GM18520 (cell line): Measurements from ENCODE around the gene CEP89.
"Not testable (repeated sequence)": the region's sequence is repeated elsewhere in the genome, so short reads cannot be mapped to it uniquely, and the experiment has no call there.

ENCODE experiments used
- ATAC-seq: cut with Tn5 transposase; IDR thresholded peaks from one replicate; pipeline ENCODE4 v1.9.1; 2021; ENCODE audit not compliant: unreplicated experiment

Gene CEP89

GRCh38 chr19:32848035-32848434, 123.7 kb downstream of the CEP89 start:
- not testable (repeated sequence) for ATAC-seq

- no peak for ATAC-seq
Observed at GRCh38 chr19:32843716-32844245, 128.0 kb downstream of the CEP89 start.

GRCh38 chr19:32842061-32842460, 129.7 kb downstream of the CEP89 start:
- no peak for ATAC-seq

- ATAC-seq = no peak
Observed at GRCh38 chr19:32837531-32837930, 134.2 kb downstream of the CEP89 start.

GRCh38 chr19:32833388-32833787, 138.4 kb downstream of the CEP89 start:
- not testable (repeated sequence) for ATAC-seq

- not testable (repeated sequence) for ATAC-seq
Observed at GRCh38 chr19:32832825-32833224, 138.9 kb downstream of the CEP89 start.

- not testable (repeated sequence) for ATAC-seq
Observed at GRCh38 chr19:32832094-32832493, 139.7 kb downstream of the CEP89 start.

GRCh38 chr19:32831611-32832010, 140.1 kb downstream of the CEP89 start:
- ATAC-seq = no peak

GRCh38 chr19:32830231-32831014, 141.3 kb downstream of the CEP89 start:
- ATAC-seq = no peak

GRCh38 chr19:32829345-32829896, 142.3 kb downstream of the CEP89 start:
- no peak for ATAC-seq

GRCh38 chr19:32828643-32829344, 143.0 kb downstream of the CEP89 start:
- no peak for ATAC-seq

GRCh38 chr19:32828139-32828538, 143.6 kb downstream of the CEP89 start:
- no peak for ATAC-seq
